NB4 (cell line): ENCODE results near the gene TSPAN11.

ENCODE experiments used
- DNase-seq: peaks from one replicate; pipeline ENCODE4 v3.0.0; 2010; ENCODE audit warnings: low read depth
- H3K4me3 ChIP-seq: one replicate; pipeline ENCODE4 v1.5.1; 2011; ENCODE audit warnings: mild to moderate bottlenecking, low read depth, low read length, moderate library complexity
- CTCF ChIP-seq: IDR thresholded peaks from one replicate; pipeline ENCODE4 v1.5.1; 2012; ENCODE audit warnings: low read depth, low read length
- MAX ChIP-seq: IDR thresholded peaks from 2 replicates; pipeline ENCODE4 v1.6.1; 2011; ENCODE audit warnings: low read depth, low read length
- MYC ChIP-seq: IDR thresholded peaks from 2 replicates; pipeline ENCODE4 v1.6.1; 2011; ENCODE audit warnings: low read depth, low read length
- POLR2A ChIP-seq: IDR thresholded peaks from 2 replicates; pipeline ENCODE4 v1.6.1; 2011; ENCODE audit warnings: mild to moderate bottlenecking; ENCODE audit not compliant: insufficient read length; ENCODE audit errors: extremely low read depth

TSPAN11 gene

GRCh38 chr12:30898846-30899245 lies 27.7 kb upstream of the TSPAN11 start:
- H3K4me3 ChIP-seq = no peak overlapping the region
- no peak for DNase-seq
- no peak for TF ChIP-seq POLR2A
- TF ChIP-seq CTCF = no peak
- TF ChIP-seq MAX = no peak
- TF ChIP-seq MYC = no peak

- DNase-seq = no peak
- no peak overlapping the region for H3K4me3 ChIP-seq
- TF ChIP-seq POLR2A (no peak), MYC (no peak), MAX (no peak), CTCF (no peak)
Observed at GRCh38 chr12:30900351-30900750, 26.2 kb upstream of the TSPAN11 start.

GRCh38 chr12:30902001-30902400 lies 24.5 kb upstream of the TSPAN11 start:
- H3K4me3 ChIP-seq = no peak overlapping the region
- no peak for TF ChIP-seq CTCF
- TF ChIP-seq POLR2A = no peak
- no peak for TF ChIP-seq MAX
- TF ChIP-seq MYC = no peak
- no peak for DNase-seq

GRCh38 chr12:30902596-30902995 lies 24.0 kb upstream of the TSPAN11 start:
- H3K4me3 ChIP-seq = no peak overlapping the region
- DNase-seq = no peak
- TF ChIP-seq MYC (no peak), POLR2A (no peak), MAX (no peak), CTCF (no peak)

- no peak overlapping the region for H3K4me3 ChIP-seq
- DNase-seq = no peak
- TF ChIP-seq MAX = no peak
Observed at GRCh38 chr12:30905463-30906009, 21.0 kb upstream of the TSPAN11 start.

GRCh38 chr12:30908076-30908721 lies 18.3 kb upstream of the TSPAN11 start:
- no peak overlapping the region for H3K4me3 ChIP-seq
- DNase-seq = no peak
- no peak for TF ChIP-seq MYC
- TF ChIP-seq MAX = no peak
- TF ChIP-seq POLR2A = no peak
- TF ChIP-seq CTCF = no peak
